Cardiac atrium fibroblast (primary cell): ENCODE data around the gene FMN2. TPM values are rescaled to one million over a fixed set of nuclear protein-coding genes. Genes with fewer than 3 reads are reported as not detected.

Source experiments
- total RNA-seq: library from RNA; depleted of rRNA; stranded (reverse); fragments of >200 nt; gene quantifications from 2 replicates; pipeline ENCODE4 v1.2.3, GENCODE V29; 2015

Gene FMN2
- total RNA-seq: 0.32 TPM in 1 of 2 replicates, not detected in the other

DNA sequence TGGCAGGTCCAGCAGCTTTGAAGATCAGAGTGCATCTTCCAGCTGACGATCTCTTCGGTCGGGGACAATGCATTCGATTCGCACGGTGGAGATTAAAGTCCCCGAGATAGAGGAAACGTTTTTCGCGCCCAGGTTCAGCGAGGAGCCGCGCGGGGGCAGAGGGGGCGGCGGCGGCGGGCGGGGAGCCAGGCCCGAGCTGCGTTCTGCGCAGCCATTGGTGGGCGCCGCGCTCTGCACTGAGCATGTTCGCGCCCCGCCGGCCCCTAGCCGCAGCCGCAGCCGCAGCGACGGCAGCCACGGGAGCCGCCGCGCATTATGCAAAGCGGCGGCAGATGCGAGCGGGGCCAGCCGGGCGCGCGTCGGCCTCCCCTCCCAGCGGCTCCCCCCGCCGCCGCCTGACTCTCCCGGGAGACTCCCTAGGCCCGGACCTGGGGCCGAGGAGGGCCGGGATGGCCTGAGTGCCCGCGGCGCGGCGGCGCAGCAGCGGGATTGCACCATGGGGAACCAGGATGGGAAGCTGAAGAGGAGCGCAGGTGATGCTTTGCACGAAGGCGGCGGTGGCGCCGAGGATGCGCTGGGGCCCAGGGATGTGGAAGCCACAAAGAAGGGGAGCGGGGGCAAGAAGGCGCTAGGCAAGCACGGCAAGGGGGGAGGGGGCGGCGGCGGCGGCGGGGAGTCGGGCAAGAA, at the start of gene FMN2:
TSS of gene FMN2 (plus strand) at position 270 of the 687 bp plus-strand sequence. CDS start at position 497, 227 bp downstream.

